Gastroesophageal sphincter (tissue), 3 donors: ENCODE results near the gene KIZ.

Experiments
- EP300 ChIP-seq: sonication (generic); formaldehyde crosslinking; IDR thresholded peaks from one replicate; pipeline ENCODE4 v1.6.1; 2017; ENCODE audit warnings: antibody characterized with exemption, mild to moderate bottlenecking
- POLR2A ChIP-seq, 2 donors: fragments of 450-650 bp; IDR thresholded peaks; one replicate each; pipeline ENCODE4 v1.6.1; 2017; ENCODE audit warnings: antibody characterized with exemption in 2 of 2, mild to moderate bottlenecking in 2 of 2, moderate library complexity in 1 of 2
- POLR2AphosphoS5 ChIP-seq: sonication (generic); formaldehyde crosslinking; IDR thresholded peaks from one replicate; pipeline ENCODE4 v1.6.1; 2017; ENCODE audit warnings: antibody characterized with exemption
- TF ChIP-seq, protein P1 (sequence below), 4 experiments: fragments of 200-600 bp in 2 of 4; fragments of 450-650 bp in 2 of 4; sonication (generic) in 1 of 4; IDR thresholded peaks; one replicate each; pipeline ENCODE4 v1.5.1; 2017 to 2019; ENCODE audit warnings: antibody characterized with exemption in 4 of 4, mild to moderate bottlenecking in 2 of 4, moderate library complexity in 2 of 4

GRCh38 chr20:21101932-21102575, 23.8 kb upstream of the KIZ start:
- TF ChIP-seq POLR2AphosphoS5 = no peak
- no peak for TF ChIP-seq POLR2A (IDR thresholded peaks at IDR 0.05)
- TF ChIP-seq, protein P1, sequence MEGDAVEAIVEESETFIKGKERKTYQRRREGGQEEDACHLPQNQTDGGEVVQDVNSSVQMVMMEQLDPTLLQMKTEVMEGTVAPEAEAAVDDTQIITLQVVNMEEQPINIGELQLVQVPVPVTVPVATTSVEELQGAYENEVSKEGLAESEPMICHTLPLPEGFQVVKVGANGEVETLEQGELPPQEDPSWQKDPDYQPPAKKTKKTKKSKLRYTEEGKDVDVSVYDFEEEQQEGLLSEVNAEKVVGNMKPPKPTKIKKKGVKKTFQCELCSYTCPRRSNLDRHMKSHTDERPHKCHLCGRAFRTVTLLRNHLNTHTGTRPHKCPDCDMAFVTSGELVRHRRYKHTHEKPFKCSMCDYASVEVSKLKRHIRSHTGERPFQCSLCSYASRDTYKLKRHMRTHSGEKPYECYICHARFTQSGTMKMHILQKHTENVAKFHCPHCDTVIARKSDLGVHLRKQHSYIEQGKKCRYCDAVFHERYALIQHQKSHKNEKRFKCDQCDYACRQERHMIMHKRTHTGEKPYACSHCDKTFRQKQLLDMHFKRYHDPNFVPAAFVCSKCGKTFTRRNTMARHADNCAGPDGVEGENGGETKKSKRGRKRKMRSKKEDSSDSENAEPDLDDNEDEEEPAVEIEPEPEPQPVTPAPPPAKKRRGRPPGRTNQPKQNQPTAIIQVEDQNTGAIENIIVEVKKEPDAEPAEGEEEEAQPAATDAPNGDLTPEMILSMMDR (IDR thresholded peaks at IDR 0.05) = no peak
- no peak for TF ChIP-seq EP300
